NCI-H460 (cell line): ENCODE data around the gene TACC2. TPM values are rescaled to one million over a fixed set of nuclear protein-coding genes. Genes with fewer than 3 reads are reported as not detected.
"Not testable (repeated sequence)": the region's sequence is repeated elsewhere in the genome, so short reads cannot be mapped to it uniquely, and the experiment has no call there.

Experiments used
- DNase-seq: peaks from one replicate; pipeline ENCODE4 v3.0.0-alpha.2; 2016; ENCODE audit warnings: low read depth; ENCODE audit errors: extremely low read depth
- total RNA-seq: library from RNA; depleted of rRNA; stranded (reverse); fragments of >200 nt; shearing (Covaris generic); gene quantifications from 2 replicates; pipeline ENCODE4 v1.2.3, GENCODE V29; 2014

Gene TACC2
- total RNA-seq, 1 experiment from 2014 or later = 31.1 TPM

DNA sequence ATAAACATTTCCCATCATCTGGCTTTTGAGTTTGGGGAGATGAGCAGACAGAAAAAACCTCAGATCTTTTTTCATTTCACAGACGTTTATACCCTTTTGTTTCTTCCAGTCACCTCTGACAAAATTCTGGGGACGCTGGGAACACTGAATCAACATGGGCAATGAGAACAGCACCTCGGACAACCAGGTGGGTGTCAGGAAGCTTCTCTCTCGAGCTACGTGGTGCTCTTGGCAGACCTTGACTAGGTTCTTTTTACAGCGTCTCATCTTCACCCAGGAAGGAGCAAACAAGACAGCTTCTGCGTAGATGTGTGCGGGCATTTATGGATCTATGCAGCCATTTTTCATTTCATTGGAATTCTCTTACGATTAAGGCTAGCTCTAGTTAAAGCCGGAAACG is 32.9 kb downstream of the TACC2 start:
- no peak for DNase-seq

- DNase-seq = no peak
Measured at GRCh38 chr10:122022276-122022675, 33.3 kb downstream of the TACC2 start.

- not testable (repeated sequence) for DNase-seq
Measured at GRCh38 chr10:122023257-122023656, 34.3 kb downstream of the TACC2 start.

- peak; percentile 36 for DNase-seq
Measured at GRCh38 chr10:122029499-122030199, 40.7 kb downstream of the TACC2 start.

GRCh38 chr10:122030200-122030552 is 41.2 kb downstream of the TACC2 start:
- DNase-seq = no peak

GRCh38 chr10:122033224-122033926 is 44.4 kb downstream of the TACC2 start:
- DNase-seq = no peak

GRCh38 chr10:122034149-122034756 is 45.3 kb downstream of the TACC2 start:
- DNase-seq = no peak

- DNase-seq = no peak
Measured at GRCh38 chr10:122040786-122041185, 51.8 kb downstream of the TACC2 start.

- DNase-seq = no peak
Measured at GRCh38 chr10:122042836-122043235, 53.9 kb downstream of the TACC2 start.

GRCh38 chr10:122044045-122044661 is 55.2 kb downstream of the TACC2 start:
- DNase-seq = no peak

DNA sequence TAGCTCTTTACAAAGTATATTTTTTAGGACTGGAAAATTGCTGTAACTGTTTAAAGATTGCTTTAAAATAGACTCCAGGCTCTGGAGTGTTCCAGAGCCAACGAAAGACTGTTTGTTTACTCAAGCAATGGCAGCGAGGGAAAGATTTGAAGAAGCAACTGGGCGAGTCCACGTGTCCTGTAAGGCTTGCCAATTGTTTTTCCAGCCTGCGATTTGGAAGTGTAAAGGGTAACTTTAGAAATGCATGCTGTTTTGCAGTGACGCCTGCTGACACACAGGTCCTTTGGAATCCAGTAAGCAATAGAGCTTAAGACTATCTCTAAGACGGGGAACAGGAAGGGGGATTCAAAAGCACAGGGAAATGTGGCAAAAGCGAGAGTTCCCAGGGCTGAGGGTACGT is 55.8 kb downstream of the TACC2 start:
- DNase-seq = no peak

- DNase-seq = no peak
Measured at GRCh38 chr10:122045212-122045611, 56.2 kb downstream of the TACC2 start.

- no peak for DNase-seq
Measured at GRCh38 chr10:122047560-122047959, 58.6 kb downstream of the TACC2 start.

GRCh38 chr10:122049076-122049475 is 60.1 kb downstream of the TACC2 start:
- DNase-seq = no peak

DNA sequence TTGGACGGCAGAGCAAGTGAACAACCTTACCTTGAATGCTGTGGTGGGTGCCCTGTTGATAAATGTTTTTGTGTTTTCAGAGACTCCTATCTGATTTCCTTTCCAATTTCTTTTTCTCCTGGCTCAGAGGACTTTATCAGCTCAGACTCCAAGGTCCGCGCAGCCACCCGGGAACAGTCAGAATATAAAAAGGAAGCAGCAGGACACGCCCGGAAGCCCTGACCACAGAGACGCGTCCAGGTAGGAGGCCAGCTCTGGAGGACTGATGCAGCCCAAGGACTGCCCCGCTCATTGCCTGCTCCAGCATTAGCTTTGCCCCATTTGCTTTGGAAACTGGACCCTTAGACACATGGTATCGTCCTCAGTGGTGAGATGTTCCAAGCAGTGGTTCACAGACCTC is 61.3 kb downstream of the TACC2 start:
- no peak for DNase-seq

GRCh38 chr10:122050811-122051210 is 61.8 kb downstream of the TACC2 start:
- DNase-seq = no peak

GRCh38 chr10:122051609-122052385 is 62.8 kb downstream of the TACC2 start:
- peak; percentile 73 for DNase-seq

DNA sequence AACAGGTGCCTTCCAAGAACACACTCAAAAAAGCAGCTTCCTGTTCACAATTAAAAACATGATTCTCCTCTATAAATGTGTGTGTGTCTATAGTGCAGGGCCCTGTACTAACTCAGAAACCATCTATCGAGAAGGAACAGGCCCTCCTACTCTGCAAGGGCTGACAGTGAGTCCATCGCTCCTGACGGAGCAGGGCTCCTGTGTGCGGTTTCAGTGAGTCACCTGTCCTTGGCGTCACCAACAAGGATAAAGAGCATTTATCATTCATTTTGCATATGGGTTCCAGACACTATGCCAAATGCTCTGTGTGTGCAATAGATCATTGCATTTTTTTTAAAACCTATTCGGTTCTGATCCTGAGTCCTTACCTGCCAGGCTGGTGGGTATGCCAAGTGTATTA is 63.7 kb downstream of the TACC2 start:
- no peak for DNase-seq

DNA sequence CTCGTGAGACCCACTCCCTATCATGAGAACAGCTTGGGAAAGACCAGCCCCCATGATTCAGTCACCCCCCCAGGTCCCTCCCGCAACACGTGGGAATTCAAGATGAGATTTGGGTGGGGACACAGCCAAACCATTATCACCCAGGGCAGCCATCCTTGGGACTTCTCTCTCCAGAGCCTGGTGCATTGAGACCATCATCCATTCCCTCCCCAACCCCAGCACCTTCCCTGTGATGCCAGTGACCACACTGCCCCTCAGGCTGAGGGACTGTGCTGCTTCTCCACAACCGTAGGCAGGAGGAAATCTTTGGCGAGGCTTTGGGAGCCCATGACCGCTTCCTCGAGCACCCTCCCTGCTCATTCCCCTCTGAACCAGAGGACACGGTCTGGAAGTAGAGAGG is 64.4 kb downstream of the TACC2 start:
- no peak for DNase-seq

DNA sequence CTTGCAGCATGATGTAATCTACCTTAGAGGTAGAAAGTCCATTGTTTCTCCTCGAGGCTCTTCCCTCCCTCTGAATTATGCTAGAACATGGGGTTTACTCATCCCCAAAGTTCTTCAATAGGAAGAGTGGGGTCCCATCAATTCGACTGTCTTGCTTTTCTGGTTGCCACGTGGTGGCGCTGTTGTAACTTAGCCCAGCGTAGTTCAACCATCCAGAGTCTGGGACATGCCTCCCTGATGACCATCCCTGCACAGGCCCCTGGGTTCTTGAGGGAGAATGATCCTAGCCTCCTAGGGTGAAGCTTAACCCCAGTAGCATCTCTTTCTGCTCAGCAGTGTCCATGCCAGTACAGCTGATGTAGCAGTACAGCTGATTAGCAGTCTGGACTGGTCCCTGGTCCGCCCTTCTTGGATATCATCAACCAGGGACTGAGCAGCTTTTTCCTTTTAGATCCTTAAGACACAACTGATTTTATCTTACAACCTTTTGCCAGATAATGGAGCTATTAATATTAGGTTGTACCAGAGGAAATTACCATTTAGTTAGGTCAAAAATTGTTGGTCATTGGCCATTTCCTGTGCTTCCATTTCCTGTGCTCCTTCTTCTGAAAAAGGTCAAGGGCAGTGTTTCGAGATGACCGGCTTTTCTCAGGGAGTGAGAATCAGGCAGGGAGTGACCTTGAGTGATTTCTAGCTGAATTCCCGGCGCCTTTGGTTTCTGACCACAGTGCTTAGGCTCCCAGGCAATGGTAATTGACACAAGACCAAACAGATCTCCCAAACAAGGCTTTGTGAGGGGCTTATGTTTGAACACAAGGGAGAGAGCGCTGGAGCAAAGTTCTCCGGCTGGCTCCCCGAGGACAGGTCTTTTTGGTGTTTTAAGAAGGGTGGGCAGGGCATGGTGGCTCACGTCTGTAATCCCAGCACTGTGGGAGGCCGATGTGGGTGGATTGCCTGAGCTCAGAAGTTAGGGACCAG is 65.4 kb downstream of the TACC2 start:
- peak; percentile 52 for DNase-seq
